HG02870 (cell line): ENCODE data around the gene MGMT.

Experiments used
- ATAC-seq: cut with Tn5 transposase; IDR thresholded peaks from one replicate; pipeline ENCODE4 v1.9.1; 2021; ENCODE audit warnings: mild to moderate bottlenecking, moderate library complexity; ENCODE audit not compliant: unreplicated experiment

MGMT gene

DNA sequence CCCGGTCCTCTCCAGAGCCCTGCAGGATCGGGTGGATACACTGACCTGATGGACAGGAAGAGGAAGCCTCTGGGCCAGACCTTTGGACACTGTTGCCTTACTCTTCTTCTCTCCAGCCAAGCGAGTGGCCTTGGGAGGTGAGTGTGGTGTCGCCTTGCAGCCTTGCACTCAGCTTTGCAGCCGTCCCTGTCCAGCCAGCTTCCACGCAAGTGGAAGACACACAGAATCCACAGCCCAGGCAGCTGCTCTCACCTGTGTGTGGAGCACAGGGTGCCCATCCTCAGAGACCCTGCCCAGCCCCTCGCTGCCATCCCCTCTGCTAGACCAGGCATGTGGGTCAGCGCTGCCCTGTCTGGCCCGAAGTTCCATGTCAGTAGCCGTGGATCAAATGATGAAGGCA is 258.0 kb downstream of the MGMT start:
- ATAC-seq, result no peak

DNA sequence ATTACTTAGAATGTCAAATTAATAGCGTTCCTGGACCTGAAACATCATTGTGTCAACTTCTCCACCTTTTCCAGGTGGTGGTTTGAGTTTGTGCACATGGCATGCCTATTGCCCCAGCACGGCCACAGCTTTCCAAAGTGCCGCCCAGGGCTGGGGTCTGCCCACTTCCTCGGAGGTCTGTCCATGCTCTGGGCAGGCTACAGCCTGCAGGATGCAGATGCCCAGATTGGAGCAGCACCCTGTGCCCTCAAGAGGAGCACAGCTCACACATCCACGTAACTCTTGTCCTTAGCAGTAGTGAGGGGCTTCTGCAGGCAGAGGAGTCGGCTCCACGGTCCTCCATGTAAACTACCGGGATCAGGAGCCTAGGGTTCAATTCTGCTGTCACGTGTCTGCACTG is 258.4 kb downstream of the MGMT start:
- no peak for ATAC-seq

DNA sequence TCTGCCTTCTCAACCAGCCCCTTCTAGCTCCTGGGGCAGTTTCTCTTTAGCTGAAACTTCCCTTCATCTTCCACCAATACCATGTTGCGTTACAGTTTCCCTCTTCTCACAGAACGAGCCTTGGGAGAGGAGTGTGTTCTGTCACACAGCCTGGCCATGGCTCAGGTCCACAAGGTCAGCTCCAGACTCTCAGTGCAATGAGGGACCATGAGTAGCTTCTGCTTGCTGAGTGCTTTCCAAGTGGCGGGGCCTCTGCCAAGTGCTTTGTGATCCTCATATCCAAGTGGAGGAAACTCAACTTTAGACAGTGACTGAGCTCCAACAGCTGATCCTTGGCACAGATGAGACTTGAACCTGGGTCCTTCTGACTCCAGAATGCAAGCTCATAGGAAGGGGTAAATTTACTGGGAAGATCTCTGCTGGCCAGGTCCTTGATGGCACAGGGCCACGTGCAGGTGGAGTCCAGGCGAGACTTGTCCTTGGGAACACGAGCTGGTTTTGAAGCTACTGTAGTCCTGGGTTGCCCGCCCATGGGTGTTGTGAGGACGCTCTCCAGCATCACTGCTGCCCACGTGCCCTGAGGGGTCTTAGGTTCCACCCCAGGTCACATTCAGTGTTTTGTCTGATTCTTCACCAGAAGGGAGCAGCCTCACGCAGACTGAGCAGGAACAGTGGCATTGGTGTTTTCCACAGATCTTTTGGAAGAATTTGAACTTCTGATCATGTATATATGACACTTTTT is 259.0 kb downstream of the MGMT start:
- ATAC-seq, result no peak

DNA sequence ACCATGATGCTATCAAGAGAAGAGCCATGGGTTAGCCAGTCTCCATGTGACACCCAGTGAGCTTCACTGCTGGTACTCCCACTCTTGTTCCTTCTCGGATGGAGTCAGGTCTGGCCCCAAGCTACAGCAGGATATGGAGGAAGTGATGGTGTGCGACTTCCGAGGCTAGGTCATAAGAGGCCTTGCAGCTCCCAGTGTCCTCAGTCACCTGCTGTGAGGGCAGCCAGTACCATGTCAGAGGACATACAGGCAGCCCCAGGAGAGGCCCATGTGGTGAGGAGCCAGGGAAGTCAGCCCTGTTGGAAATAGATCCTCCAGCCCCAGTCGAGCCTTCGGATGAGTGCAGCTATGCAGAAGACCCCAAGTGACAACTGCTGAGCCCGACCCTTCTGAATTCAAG is 260.0 kb downstream of the MGMT start:
- ATAC-seq, result no peak

DNA sequence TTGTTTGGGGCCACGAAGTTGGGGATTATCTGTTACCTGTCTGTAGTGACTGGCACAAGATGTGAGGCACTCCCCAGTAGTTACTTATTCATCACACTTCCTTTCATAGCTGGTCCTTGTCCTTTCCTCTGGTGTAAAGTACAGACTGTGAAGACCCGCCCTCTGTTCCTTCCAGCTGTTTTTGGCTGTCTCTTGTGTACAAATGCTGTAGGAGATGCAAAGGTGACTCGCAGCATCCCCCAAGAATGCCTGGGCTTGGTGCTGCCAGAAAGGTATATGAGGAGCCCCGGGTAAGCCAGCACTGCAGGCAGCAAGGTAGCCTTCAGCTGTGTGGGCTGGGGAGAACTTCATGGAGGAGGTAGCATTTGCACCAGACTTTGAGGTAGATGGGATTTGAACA is 260.5 kb downstream of the MGMT start:
- no peak for ATAC-seq

DNA sequence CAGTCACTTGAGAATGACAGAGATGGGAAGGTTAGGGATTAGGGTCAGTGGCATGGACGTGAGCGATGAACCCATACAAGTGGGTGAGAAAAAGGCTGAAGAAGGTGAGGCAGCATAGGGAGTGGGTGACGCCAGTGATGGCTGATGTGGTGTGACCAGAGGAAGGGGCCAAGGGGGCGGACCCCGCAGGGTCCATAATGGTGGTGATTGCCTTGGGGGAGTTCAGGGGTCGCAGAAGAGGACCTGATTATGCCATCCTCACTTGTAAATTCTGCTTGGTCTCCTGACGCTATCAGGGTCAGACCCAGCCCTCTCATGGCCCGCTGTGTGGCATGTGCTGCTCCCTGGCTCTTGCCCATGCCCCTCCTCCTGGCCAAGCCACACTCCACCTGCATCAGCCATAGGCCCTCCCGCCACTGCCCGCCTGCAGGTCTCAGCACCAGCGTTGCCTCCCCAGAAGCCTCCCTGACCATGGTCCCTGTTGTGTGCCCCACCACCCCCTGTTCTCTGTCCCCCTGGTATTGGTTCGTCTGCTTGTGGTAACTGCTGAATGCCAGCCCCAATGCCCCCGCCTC is 261.3 kb downstream of the MGMT start:
- no peak for ATAC-seq

DNA sequence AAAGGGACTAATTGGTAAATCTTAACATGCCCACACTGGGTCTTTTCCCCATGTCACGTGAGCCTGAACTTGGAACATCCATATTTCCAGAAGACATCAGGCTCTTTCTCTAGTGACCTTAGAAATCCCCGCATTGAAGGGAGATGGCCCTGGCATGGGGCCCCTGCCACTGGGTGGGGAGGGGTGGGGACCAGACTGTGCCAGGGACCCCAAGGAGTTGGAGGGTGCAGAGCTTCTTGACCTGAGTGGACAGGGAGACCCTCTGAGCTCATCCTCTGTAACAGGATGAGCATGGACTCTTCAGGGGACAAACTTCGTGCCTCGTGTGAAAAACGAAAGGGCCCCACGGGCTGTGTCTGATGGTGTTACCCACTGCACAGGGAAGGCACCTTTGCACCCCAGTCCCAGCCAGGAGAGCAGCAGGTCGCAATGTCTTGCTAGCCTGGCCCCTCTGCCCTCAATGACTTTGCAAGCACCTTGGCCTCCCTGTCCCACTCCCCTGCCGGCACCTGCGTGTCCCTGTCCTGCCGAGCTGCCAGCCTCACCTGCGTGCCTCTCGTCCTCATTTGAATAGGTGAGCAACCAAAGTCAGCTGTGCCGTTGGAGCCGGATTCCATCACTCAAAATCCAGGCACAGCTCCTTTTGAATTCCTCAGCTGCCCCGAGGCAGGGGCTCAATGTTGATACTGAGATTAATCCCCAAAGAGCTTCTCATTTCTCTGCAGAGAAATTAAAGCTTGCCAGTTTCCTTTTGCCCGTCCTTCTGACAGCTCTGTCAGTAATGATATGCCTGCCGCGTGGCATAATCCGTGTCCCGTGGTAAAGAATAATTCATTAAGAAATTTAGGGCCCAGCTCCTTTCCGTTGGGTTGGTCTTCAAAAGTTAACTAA is 262.1 kb downstream of the MGMT start:
- ATAC-seq, result no peak

DNA sequence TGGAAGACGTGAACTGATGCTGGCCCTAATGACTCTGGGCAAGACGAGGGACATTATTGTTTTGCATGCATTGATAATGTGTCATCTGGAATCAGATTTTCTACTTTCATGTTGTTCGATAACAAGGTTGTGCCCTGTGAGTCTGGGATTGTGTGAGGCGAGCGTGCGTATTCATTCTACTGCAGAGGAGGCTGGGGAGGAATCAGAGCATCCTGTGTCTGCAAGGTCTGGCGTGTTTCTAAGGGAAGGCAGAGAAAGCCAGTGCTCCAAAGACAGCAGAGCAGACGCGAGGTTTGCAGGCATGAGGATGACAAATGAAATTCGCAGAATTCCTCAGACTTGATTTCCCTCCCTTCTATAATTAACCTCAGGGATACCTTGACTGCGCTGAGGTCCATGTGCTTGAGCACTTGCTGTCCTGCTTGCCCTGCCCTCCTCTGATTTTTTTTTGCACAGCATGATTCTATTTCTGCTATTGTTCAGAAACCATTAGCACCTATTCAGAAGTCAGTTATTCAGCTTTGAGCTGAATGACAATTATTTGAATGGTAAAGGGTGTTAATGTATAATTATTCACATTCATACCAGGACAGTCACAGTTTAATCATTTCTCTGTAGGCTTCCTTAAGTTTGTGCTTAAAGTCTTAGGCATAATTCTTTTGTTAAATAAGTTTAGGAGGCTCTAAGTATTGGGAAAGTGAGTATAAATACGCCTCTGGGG is 263.4 kb downstream of the MGMT start:
- no peak for ATAC-seq

DNA sequence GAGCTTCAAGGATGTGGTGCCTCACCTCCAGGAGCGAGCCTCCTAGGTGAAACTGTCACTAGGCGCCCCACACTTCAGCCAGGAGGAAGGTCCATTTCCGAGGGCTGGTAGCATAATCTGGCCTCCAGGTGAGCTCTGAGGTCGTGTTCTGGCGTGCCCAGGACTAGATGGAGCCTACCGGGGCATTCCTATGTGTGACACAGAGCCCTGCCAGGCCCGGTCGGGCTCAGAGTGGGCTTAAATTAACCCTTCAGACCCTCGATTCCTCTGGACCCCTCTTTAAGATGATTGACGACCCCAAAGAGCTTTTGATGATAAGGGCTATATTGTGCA is 263.9 kb downstream of the MGMT start:
- ATAC-seq, result no peak

DNA sequence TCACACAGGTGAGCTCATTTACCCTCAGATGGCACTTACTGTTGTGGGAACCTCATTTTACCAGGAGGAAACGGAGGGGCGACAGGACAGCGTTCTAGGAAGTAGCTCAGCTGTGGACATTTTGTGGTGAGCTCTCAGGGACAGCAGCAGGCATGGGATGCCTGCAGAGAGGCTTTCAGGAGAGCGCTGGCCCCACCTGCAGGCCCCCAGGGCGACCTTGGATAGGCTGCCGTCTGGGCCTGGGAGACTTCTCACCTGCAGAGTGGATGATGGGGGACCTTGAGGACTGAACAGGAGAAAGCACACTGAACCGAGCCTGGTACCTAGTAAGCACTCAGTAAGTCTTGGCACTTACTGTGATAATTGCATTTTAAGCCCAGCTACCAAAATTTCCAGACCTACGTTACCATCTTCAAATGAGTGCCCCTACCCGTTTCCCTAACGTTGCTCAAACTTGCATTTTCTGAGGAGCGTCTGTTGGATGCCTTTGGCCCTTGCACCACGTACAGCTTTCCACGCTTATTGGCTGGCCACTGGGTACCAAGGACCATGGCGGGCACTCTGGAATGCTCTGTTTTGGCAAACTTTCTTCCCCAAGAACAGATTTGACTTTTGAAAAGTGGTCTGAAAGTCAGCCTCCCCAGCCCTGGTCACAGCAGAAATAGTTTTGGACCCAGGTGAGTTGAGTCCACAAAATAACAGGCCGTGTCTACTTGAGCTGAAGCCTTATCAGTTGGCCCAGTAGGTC is 273.7 kb downstream of the MGMT start:
- ATAC-seq, result no peak

DNA sequence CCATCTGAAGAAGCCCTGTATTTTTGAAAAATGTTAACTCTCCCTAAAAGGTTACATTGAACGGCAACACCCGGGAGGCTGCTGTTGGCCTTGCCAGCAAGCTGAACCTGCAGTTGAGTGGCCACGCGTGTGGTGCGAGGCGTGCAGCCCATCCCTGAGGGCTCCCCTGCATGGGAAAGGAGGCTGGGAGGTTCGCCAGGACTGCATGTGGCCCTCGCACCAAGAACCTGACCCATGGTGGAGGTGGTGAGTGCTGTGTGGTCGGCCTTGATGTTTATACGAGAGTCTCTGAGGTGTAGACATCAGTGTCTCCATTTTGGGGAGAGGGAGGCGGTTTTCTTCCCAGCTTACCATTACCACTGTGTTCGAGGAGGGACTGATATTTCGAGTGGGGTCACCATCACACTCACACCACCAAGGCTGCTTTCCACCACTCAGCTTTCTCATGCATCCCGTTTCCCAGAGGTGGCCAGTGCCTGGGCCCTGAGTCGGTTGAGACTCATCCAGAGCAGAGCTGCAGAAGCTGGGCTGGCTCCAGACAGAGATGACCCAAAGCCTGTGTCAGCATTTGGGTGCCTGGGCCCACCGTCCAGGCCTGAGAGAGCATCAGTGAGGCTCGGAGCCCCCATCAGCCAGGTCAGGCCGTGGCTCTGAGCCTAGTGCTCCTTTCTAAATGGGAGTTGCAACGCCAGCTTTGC is 274.4 kb downstream of the MGMT start:
- no peak for ATAC-seq

DNA sequence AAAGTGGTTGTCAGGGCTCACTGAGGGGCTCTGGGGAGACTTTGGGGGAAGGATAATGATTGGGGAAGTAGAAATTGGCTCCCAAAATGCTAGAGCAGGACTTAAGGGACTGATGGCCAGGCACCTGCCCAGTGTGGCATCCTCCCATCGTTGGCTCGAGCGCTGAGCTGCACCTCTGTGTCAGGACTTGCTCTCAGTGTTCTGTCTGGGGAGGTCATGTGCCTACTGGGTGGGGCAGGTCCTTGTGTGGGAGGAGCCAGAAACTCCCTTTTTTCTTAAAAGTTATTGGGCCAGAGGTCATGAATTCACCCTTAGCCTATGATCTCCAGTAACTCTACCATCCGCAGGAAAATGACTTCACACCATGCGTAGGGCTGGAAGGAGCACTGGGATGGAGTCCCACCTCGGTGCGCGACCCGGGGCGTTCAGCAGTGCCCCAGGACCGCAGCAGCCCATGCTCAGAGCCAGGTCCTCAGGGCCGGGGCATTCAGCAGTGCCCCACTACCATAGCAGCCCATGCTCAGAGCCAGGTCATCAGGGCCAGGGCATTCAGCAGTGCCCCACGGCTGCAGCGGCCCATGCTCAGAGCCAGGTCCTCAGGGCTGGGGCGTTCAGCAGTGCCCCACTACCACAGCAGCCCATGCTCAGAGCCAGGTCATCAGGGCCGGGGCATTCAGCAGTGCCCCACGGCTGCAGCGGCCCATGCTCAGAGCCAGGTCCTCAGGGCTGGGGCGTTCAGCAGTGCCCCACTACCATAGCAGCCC is 275.1 kb downstream of the MGMT start:
- no peak for ATAC-seq

DNA sequence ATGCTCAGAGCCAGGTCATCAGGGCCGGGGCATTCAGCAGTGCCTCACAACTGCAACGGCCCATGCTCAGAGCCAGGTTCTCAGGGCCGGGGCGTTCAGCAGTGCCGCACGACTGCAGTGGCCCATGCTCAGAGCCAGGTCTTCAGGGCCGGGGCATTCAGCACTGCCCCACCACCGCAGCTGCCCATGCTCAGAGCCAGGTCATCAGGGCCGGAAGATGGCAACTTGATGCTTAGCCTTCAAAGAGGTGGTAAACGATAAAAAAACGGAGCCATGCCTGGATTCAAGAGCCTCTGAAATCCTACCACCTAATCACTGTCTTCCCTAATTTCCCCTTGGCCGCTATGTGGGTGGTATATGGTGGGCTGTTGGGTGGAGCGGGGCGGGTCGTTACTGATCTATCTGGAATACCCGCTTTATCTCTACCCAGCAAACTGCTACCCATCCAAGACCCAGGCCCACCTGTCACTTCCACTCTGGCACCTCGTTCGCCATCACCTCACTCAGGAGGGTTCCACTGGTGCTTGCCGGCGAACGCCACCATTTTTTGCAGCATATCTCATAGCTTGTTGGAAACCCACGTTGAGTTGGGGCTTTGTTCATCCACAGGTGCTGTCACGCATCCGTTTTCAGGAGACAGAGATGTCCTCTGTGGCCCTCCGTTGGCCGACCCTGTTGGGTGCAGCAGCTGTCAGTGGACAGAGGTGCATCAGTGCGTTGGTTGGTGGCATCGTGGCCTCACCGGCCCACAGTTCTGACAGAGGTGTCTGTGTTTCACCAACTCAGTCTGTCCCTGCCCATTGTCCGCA is 275.9 kb downstream of the MGMT start:
- no peak for ATAC-seq

DNA sequence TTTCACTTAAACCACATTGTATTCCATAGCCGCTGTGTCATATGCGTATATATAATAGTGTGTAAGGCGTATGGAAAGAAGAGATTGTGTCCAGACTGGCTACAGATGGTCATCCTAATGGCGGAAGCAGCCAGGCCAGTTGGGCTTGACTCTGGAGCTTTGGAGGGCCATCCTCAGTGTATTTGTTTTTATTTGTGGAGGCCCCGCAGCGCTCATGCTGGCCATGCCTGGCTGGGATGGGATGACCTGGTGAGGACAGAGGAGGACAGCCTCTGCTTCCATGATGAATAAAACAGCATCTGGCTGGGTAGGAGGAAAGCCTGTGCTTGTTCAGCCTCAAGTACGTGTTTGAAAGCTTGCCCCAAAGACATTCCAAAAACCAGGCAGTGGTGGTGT is 276.7 kb downstream of the MGMT start:
- ATAC-seq, result no peak

DNA sequence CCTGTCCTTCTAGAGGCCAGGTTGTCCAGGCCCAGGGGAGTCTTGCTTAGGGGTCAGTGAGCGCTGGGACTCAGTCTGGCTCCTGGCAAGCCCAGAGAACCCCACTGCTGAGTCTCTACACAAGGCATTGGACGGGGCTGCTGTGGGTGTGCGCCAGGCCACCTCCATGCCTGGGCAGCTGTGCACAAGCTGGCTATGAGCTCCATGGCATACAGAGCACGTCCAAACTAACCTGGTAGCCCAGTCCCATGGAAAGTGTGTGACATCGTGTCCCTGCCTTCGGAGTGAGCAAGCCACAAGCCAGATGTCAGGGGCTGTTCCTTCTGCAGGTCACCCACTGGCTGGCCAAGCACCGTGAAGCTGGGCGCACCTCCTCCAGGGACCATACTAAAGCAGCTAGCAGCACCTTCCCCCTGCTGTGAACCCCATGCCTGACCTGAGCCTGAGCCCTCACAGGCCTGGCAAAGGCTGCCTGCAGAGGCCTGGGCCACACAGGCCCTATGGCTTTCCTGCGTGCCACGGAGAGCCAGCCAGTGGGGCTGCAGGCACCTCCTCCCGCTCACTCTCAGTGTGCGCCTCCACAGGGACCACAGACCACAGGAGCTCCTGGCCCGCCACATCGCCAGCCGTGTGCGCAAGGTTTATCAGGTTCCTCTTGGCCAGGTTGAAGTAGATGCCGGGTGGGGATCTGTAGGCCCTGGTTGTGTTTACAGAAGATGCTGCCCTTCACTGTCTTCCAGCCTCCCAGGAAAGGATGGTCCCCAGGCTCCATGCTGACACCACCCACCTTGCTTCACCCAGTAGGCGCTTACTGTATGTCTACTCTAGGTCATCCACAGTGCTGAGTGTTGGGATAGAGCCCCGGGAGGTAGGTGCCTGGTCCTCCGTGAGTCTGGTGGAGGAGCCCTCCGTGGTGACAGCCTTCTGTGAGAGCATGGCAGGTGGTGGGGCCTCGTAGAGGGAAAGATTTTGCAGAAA is 277.4 kb downstream of the MGMT start:
- no peak for ATAC-seq

DNA sequence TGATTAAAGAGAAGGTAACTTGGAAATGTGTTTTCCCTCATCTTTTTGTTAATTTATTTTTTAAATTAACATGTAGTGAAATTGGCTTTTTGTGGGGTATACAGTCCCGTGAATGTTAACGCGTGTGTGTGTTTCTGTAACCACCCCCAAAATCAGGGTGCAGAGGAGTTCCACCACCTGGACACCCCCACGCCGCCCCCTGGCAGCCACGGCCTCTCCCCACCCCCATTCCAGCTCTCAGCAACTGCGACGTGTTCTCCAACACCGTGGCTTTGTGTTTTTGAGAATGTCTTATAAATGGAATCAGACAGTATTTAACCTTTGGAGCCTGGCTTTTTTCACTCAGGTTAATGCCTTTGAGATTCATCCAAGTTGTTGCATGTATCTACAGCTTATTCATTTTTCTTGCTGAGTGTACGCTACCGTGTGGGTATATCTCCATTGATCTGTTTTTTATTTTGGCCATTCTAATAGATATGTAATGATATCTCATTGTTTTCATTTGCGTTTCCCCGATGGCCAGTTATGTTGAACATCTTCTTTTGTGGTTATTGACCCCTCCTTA is 278.2 kb downstream of the MGMT start:
- no peak for ATAC-seq
